ENCODE results near the gene ITGA1.

ITGA1 gene

DNA sequence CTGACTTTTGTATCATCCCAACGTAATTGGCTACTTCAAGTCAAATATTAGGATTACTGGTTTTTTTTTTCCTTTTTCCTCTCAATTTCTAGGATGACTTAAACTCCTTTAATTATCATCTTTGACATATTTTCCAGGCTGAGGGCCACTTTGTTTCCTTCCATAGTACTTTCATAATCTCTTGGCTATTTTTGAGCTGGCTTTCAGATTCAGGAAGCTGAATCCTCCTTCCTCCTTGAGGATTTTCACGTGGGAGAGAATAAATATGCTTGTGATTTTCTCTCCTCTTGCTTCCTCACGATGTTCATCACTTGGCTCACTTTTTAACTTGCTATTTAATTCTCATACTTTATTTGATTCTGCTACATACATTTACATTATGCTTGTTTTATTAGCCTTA is 88.1 kb downstream of the ITGA1 start:
- no peak for DNase-seq

GRCh38 chr5:52876456-52876855 is 88.7 kb downstream of the ITGA1 start:
- DNase-seq, result no peak

GRCh38 chr5:52878656-52879055 is 90.9 kb downstream of the ITGA1 start:
- peak; percentile 7 for DNase-seq

- no peak for DNase-seq
These were observed 92.8 kb downstream of the ITGA1 start for GRCh38 chr5:52880541-52880940.

GRCh38 chr5:52881468-52881867 is 93.8 kb downstream of the ITGA1 start:
- no peak for DNase-seq

- DNase-seq, result no peak
These were observed 95.4 kb downstream of the ITGA1 start for GRCh38 chr5:52883110-52883509.

DNA sequence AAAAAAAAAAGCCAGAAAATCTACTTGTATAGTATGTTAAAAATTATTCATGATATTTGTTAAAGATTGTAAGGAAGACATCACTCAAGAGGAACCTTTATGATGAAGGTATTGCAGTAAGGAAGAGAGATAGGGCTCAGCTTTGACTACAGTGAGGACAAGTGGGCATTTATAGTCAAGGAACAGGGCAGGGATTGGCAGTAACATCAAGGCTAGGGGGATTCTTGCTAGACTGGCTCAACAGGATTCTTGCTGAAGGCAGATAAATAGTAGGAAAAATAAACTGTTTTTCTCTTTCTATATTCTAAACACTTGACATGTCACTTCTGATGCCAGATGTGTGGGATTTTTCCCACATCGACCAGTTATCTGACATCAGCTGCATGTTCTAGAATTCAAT is 96.7 kb downstream of the ITGA1 start:
- no peak for DNase-seq

- no peak for DNase-seq
These were observed 97.9 kb downstream of the ITGA1 start for GRCh38 chr5:52885614-52886013.

DNA sequence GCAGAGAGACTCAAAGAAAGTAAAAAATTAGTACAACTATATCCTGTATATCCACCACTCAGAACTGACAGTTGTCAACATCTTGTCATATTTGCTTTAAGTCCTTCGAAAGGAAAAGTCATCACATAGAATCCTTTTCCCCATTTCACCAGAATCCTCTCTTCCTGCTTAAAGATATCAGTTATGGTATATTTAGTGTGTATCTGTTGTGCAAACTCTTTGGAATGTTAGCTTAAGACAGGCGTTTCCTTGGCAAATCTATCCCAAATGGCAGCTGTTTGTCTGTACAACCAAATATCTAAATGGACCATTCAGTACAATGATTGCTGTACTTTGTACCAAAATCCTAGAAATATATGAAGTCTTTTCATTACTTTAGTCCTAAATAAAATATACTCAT is 98.5 kb downstream of the ITGA1 start:
- no peak for DNase-seq

GRCh38 chr5:52887066-52887465 is 99.3 kb downstream of the ITGA1 start:
- no peak for DNase-seq

DNA sequence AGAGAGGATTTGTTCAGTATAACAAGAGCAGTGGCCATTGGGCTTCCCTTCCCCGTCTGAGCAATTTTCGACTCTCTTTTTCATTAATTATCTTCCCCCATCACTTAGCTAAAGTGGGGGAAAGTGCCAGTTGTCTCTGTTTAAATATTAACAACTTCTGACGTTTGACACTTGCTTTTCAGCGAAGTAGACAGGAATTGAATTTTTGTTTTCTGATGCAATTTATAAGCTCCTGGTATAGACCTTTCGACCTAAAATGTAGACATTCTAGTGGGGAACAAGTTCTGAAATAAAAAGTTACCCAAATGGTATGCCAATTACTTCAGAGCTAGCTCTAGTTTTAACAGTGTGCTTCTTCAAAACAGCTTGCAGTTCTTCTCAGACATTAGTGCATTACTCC is 100.6 kb downstream of the ITGA1 start:
- DNase-seq, result no peak

- no peak for DNase-seq
These were observed 104.6 kb downstream of the ITGA1 start for GRCh38 chr5:52892242-52892878.

- DNase-seq, result no peak
These were observed 105.4 kb downstream of the ITGA1 start for GRCh38 chr5:52893105-52893504.

DNA sequence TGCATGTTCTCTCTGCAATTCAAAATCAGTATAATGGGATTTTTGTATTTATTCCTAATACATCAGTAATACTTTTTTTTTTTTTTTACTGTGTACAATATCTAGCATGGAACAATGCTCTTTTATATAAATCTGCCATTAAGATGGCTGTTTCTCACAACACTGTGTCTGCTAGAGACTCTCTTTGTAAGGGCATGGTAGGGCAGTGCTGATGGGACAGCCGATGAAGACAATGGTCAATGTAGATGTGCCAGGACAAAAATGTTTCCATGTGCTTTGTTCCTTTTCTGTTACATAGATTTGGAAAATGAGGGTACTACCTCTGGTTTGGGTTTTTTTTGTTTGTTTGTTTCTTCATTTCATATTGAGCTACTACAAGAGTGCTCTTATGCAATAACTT is 106.1 kb downstream of the ITGA1 start:
- DNase-seq, result no peak

DNA sequence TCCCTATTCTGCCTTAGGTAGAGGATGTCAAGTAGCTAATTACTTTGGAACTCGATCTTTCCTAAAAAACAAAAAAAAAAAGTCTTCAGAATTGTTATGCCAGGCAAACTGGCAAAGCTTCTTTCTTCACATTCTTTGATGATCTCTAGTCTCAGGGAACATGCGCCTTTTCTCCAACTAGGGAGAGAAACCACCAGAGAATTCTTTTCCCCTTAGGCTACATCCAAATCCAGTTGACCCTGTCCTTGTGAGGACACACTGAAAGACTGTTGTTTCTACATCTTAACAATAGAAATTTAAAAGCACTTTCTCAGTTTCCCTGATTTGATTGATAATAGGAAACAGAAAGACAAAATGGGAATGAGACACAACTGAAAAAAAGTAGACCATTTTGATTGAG is 106.7 kb downstream of the ITGA1 start:
- no peak for DNase-seq

DNA sequence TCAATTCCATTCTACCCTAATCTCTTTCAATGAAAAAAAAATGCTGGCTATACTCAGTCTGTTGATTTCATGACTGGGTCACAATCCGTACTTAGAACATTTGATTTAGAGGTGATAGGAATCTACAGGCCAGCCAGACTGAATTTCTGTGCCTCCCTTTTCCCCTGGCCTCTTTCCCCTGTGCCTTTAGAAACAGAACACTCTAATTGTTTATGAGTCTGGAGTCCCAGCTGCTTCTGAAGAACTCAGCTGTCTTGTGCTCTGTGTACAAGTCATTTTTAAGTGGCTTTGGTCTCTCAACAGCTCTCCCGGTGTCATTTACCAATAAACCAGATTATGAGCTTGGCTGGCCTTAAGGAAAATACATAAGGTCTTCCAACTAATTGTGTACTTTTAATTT is 107.4 kb downstream of the ITGA1 start:
- no peak for DNase-seq

DNA sequence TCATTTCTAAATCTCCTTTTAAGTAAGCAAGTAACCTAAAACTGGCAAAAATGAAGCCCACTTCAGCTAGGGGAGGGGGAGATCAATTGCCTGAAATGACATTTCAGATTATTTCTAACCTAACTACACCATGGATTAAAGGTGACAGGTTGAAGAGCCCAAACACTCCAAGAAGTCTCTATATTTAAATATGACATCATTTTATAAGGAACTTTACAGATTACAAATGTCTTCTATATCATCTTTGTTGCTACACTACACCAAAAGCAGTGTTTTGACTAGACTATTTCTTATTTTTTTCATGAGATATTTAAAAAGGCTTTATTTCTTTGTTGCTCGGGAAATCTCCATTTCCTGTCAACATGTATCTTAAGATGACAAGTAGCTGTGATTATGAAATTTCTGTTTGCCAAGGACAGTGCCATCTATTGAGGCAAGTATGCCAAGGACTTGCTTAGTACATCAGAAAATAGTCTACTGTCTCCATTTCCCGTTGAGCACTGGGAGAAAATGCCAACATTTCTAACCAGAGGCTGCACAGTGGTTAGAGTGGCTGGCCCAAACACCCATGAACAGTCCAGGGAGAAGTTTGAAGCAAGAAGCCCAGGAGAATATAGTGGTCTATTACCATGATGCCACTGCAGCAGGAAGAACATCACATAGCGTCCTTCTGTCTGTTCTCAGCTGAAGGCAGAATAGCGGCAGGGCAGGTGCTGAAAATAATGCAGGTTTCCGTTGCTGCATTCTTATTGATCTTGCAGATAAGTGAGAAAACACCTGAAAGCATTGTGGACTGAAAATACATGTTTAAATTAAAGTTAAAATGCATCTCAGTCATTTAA is 108.1 kb downstream of the ITGA1 start:
- DNase-seq, result no peak

DNA sequence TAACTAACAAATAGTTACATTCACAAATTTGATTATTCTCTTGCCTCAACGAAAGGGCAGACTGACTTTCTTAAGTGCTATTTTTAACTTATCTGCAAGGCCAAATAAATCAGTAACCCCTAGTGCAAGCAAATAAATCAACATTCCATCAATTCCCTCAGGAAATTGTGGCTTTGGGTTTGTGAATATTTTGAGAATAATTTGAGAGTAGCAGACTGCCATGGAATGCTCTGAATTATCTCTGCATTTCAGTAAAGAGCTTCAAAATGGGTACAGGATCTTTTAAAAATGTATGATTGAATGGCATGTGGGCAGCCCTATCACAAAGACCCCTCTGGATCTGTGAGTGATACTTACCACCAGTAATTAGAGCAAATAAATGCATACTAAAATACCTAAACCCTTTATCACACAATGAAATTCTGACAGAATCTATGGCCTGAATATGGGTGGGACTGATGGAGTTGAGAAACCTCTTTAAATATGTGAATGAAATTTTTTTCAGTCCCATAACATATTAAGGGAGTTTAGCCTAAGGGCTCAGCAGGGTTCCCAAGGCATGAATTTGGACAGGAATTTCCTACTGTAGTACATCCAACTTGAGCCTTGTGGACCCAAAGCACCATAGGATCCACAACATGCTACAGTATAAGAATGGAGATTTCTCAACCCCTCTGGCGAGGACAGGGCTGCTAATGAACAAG is 109.0 kb downstream of the ITGA1 start:
- DNase-seq, result no peak

GRCh38 chr5:52897238-52897614 is 109.5 kb downstream of the ITGA1 start:
- no peak for DNase-seq

DNA sequence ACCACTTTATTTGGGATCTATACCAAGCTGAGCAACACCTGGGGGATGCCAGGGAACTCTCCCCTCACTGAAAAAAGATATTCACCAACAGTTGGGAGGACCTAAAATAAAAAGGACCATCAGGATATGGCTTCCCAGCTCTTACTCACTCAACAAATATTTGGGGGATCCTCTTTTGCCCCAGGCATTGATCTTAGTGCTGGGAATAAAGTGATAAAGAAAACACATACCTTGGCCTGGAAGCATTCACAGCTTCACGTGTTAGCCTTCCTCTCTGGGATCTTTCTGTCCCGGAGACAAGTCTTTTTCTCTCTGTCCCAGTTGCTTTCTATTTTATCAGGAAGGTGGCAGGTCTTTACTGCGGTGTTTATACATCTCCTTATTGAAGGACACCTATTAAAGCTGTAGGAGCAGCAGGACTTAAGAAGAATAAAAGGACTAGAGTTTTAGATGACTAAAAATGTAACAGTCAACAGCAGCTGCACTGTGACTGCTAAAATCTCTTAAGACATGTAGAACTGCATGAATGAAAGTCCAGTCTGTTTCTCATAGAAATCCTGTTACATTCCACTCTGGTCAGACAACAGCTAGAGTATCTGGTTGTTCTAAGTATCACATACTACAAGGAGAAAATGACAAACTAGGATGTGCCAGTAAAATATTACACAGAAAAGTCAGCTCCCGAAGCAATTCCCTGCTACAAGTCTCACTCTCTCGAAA is 111.4 kb downstream of the ITGA1 start:
- no peak for DNase-seq

DNA sequence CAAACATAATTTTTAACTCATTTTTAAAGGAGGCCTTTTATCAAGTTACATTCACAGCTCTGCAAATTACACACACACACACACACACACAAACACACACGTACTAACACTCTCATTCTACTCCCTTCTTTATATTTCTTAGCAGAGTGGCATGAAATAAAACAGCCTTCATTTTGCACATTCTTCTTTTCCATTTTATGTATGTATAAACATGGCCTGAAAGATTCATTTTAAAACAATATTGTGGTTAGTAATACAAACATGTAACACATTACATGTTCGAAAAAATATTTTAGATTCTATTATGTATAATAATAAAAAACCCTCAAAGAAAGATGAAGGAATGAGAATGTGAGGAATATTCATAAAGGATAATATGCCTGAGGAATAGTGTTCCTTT is 115.4 kb downstream of the ITGA1 start:
- no peak for DNase-seq

GRCh38 chr5:52906343-52906742 is 118.6 kb downstream of the ITGA1 start:
- no peak for DNase-seq

- no peak for DNase-seq
These were observed 119.1 kb downstream of the ITGA1 start for GRCh38 chr5:52906845-52907244.

Data from NCI-H1694 (cell line).